Effector CD8-positive, alpha-beta T cell (primary cell): Measurements from ENCODE around the gene UPF1.
"Not testable (repeated sequence)": the region's sequence is repeated elsewhere in the genome, so short reads cannot be mapped to it uniquely, and the experiment has no call there.

Source experiments
- DNase-seq: peaks from one replicate; lab custom pipeline; 2025; lab: John Stamatoyannopoulos, UW

The UPF1 gene

GRCh38 chr19:18799389-18799970 is 32.3 kb upstream of the UPF1 start:
- DNase-seq: no peak

GRCh38 chr19:18800079-18800478 is 31.7 kb upstream of the UPF1 start:
- no peak for DNase-seq

GRCh38 chr19:18800636-18801035 is 31.1 kb upstream of the UPF1 start:
- DNase-seq: no peak

- DNase-seq: no peak
Measured at GRCh38 chr19:18802354-18802753, 29.4 kb upstream of the UPF1 start.

- no peak for DNase-seq
Measured at GRCh38 chr19:18803550-18804138, 28.1 kb upstream of the UPF1 start.

- no peak for DNase-seq
Measured at GRCh38 chr19:18804139-18804601, 27.6 kb upstream of the UPF1 start.

GRCh38 chr19:18804643-18805042 is 27.1 kb upstream of the UPF1 start:
- no peak for DNase-seq

GRCh38 chr19:18807861-18808331 is 23.9 kb upstream of the UPF1 start:
- no peak for DNase-seq

GRCh38 chr19:18809149-18809868 is 22.4 kb upstream of the UPF1 start:
- no peak for DNase-seq

GRCh38 chr19:18811638-18812037 is 20.1 kb upstream of the UPF1 start:
- not testable (repeated sequence) for DNase-seq

- no peak for DNase-seq
Measured at GRCh38 chr19:18814063-18814462, 17.7 kb upstream of the UPF1 start.

GRCh38 chr19:18815673-18816072 is 16.1 kb upstream of the UPF1 start:
- DNase-seq: no peak

GRCh38 chr19:18816645-18817044 is 15.1 kb upstream of the UPF1 start:
- not testable (repeated sequence) for DNase-seq

GRCh38 chr19:18817574-18817973 is 14.2 kb upstream of the UPF1 start:
- DNase-seq: no peak

GRCh38 chr19:18828786-18829185 is 3.0 kb upstream of the UPF1 start:
- no peak for DNase-seq

- no peak for DNase-seq
Measured at GRCh38 chr19:18830488-18830887, 1.3 kb upstream of the UPF1 start.

- DNase-seq: no peak
Measured at GRCh38 chr19:18832306-18833140, 764 bp downstream of the UPF1 start.

- no peak for DNase-seq
Measured at GRCh38 chr19:18833141-18833476, 1.4 kb downstream of the UPF1 start.

GRCh38 chr19:18833849-18834643 is 2.3 kb downstream of the UPF1 start:
- no peak for DNase-seq

GRCh38 chr19:18834644-18834984 is 2.9 kb downstream of the UPF1 start:
- no peak for DNase-seq

GRCh38 chr19:18839465-18840287 is 7.9 kb downstream of the UPF1 start:
- no peak for DNase-seq
